Effector memory CD8-positive, alpha-beta T cell (primary cell): ENCODE results near the gene PKP3.

ENCODE experiments used
- ATAC-seq: fragments of 150-1000 bp; cut with Tn5 transposase; replicated peaks from 2 replicates; pipeline ENCODE4 v1.10.0; 2021; ENCODE audit warnings: mild to moderate bottlenecking, moderate library complexity
- DNase-seq, 3 experiments: peaks; one replicate each; pipeline ENCODE4 v3.0.0; 2021
- H3K27ac Mint-ChIP-seq, 2 donors: one replicate each; pipeline ENCODE4 v1.8.0; 2022; ENCODE audit warnings: mild to moderate bottlenecking in 2 of 2, mixed read lengths in 2 of 2, moderate library complexity in 2 of 2
- H3K27me3 Mint-ChIP-seq, 2 donors: one replicate each; pipeline ENCODE4 v1.8.0; 2022; ENCODE audit warnings: mixed read lengths in 2 of 2
- H3K36me3 Mint-ChIP-seq: one replicate; pipeline ENCODE4 v1.8.0; 2022; ENCODE audit warnings: mild to moderate bottlenecking, moderate library complexity, mixed read lengths; ENCODE audit not compliant: insufficient read depth
- H3K4me1 Mint-ChIP-seq, 2 donors: one replicate each; pipeline ENCODE4 v1.8.0; 2022; ENCODE audit warnings: low read depth in 2 of 2, mixed read lengths in 2 of 2
- H3K4me3 Mint-ChIP-seq, 2 donors: one replicate each; pipeline ENCODE4 v1.8.0; 2022; ENCODE audit warnings: mild to moderate bottlenecking in 2 of 2, mixed read lengths in 2 of 2, moderate library complexity in 2 of 2
- H3K9me3 Mint-ChIP-seq, 2 donors: one replicate each; pipeline ENCODE4 v1.8.0; 2022; ENCODE audit warnings: mixed read lengths in 2 of 2

PKP3 gene

DNA sequence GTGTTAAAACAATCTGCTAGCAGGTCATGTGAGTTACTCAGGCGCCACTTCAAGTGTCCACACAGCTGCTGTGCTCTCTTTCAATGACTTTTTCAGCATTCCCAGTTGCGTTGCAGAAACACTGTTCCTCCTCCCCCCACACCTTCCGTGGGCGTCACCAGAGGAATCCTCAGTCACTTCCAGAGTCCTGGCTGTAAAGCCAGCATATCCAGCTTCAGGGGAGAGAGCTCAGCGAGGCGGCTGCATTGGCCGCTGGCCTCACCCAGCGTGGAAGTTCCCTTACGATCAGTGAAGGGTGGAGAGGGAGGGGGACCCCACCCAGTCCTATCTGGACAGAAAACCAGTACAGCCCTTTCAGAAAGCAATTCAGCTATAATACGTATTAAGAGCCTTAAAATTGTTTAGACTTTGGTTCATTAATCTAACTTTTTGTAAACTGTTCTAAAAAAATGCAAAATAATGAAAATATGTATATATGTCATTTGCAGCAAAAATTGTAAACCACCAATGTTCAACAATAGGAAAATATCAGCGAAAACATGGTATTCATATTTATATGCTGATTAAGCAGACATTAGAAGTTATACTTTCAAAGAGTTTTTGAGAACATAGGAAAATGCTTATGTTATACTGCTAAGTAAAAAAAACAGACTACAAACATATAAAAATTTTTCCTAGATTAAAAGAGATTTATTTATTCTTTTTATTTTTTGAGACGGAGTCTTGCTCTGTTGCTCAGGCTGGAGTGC is 50.6 kb downstream of the PKP3 start:
- no peak for DNase-seq
- peaks cover 8% of the 10 kb centered on the region for H3K36me3 Mint-ChIP-seq
- no peak overlapping the region for H3K27ac Mint-ChIP-seq
- no peaks in the 10 kb centered on the region for H3K9me3 Mint-ChIP-seq
- H3K4me3 Mint-ChIP-seq = no peak overlapping the region
- no peak for ATAC-seq
- peaks cover 17 to 18% of the 10 kb centered on the region in 2 donors for H3K4me1 Mint-ChIP-seq
- no peaks in the 10 kb centered on the region for H3K27me3 Mint-ChIP-seq

DNA sequence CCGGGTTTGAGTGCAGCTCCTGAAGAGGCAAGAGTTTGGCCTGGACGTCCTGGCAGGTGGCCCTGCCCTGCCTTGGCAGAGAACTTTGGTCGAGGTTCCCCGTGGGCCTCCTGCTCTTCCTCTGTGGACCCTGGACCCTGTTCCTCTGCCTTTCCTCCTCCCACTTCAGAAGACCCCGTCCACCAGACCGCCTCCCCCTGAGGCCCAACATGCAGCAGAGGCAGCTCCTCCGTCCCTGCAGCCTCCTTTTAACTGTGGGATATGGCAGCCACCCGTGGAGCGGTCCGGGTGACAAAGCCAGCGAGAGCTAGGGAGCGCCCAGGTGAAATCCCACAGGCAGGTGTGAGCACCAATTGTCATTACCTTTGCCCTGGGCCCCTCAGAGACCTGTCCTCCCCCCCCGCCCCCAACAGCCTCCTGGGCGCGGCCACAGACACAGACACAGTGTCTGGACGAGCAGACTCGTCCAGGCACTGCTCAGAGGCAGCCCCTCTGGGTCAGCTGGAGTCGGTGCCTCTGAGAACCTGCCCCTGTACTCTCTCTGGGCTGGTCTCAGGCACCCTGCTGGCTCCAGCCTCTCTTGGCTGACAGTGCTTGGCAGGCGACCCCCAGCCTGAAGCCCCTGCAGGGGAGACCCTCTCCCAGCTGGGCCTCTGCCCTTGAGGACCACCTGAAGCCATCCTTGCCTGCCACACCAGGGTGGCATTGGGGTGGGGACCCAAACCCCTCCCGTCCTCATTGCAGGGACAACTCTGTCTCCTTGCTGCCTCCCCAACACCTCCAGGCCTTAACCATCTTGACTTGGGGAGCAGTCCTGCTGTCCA is 52.0 kb downstream of the PKP3 start:
- Mint-ChIP-seq H3K4me3 (no peak overlapping the region), H3K36me3 (peaks cover 18% of the 10 kb centered on the region), H3K4me1 (peaks cover 10% of the 10 kb centered on the region in 2 donors), H3K27ac (no peak overlapping the region), H3K9me3 (no peaks in the 10 kb centered on the region), H3K27me3 (no peaks in the 10 kb centered on the region)
- ATAC-seq (no peak), DNase-seq (no peak)

DNA sequence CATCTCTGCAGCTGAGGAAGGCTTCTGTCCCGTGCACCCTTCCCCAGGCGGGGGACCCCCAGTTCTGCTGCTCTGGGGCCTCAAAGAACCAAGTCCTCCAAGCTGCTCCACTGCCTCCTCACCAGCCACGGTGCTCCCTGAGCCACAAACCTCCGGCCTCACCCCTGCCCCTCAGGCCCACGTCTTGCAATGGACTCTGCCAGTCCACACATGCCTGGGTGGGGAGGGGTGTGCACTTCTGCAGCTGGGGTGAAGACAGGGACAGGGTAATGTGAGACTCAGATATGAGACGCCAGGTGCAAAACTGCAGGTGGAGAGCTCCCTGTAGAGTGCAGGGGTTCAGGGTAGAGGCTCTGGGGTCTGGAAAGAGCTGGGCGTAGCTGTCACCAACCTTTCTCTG is 52.9 kb downstream of the PKP3 start:
- Mint-ChIP-seq H3K27me3 (no peaks in the 10 kb centered on the region), H3K27ac (no peak overlapping the region), H3K4me1 (peaks cover 14 to 15% of the 10 kb centered on the region in 2 donors), H3K4me3 (peak overlapping the region in 1 of 2 donors; percentile 34), H3K9me3 (no peaks in the 10 kb centered on the region), H3K36me3 (peaks cover 23% of the 10 kb centered on the region)
- ATAC-seq (no peak), DNase-seq (no peak)

- H3K4me1 Mint-ChIP-seq = peaks cover 14% of the 10 kb centered on the region in 2 donors
- peaks cover 24% of the 10 kb centered on the region for H3K36me3 Mint-ChIP-seq
- peak; percentile 94 to 96 (median 95) for DNase-seq
- H3K27me3 Mint-ChIP-seq = no peaks in the 10 kb centered on the region
- H3K27ac Mint-ChIP-seq = peak overlapping the region; percentile 90 to 95
- no peaks in the 10 kb centered on the region for H3K9me3 Mint-ChIP-seq
- peak overlapping the region; percentile 86 to 87 for H3K4me3 Mint-ChIP-seq
- peak; percentile 63 for ATAC-seq
Measured at GRCh38 chr11:447923-448731, 54.1 kb downstream of the PKP3 start.

DNA sequence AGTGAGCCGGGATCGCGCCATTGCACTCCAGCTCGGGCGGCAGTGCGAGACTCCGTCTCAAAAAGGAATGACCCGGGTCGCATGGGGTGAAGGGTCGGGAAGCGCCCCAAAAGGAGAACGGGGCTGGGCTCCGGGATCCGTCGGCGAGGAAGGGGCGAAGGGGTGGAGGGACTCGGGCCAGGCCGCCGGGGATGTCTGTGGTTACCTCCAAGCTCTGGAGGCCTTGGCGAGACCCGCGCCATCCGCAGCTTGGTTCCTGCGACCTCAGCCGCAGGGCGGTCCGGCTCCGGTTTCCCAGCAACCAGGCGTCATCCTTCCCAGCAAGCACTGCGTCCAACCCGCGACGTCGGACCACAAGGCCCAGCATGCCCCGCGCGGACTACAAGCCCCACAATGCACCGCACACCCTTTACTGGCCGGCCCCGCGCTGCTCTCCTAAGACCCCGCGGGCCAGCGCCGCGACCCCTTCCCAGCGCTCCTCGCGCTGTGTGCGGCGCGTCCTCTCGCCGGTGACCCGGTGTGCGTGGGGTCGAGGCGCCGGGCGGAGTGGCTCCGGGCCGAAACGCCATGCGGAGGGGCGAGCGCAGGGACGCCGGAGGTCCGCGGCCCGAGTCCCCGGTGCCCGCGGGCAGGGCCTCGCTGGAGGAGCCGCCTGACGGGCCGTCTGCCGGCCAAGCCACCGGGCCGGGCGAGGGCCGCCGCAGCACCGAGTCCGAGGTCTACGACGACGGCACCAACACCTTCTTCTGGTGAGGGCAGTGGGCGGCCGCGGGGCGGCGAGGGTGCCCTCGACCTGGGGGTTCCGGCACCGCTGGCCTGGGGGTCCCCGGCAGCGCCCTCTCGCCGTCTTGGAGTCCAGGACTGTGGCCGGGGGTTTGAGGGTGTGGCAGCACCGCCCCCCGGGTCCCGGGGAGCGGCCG is 56.1 kb downstream of the PKP3 start, which contains the start of gene PTDSS2:
Gene PTDSS2 (plus strand): TSS at position 391 of the 920 bp plus-strand sequence. CDS start 177 bp downstream, at position 568.
- ATAC-seq (peak; percentile 76), DNase-seq (peak; percentile 94 to 95 (median 94))
- Mint-ChIP-seq H3K27ac (peak within 1 kb of the TSS; percentile 90 to 97), H3K4me3 (peak within 1 kb of the TSS; percentile 87 to 99), H3K9me3 (no peaks in the 10 kb centered on the region), H3K27me3 (no peaks in the 10 kb centered on the region), H3K4me1 (peaks cover 15 to 21% of the 10 kb centered on the region in 2 donors), H3K36me3 (peaks cover 31% of the 10 kb centered on the region)

GRCh38 chr11:450809-451451 is 56.9 kb downstream of the PKP3 start:
- Mint-ChIP-seq H3K4me1 (peaks cover 20 to 21% of the 10 kb centered on the region in 2 donors), H3K27me3 (no peaks in the 10 kb centered on the region), H3K36me3 (peaks cover 31% of the 10 kb centered on the region), H3K27ac (peak overlapping the region; percentile 88 to 97), H3K4me3 (peak overlapping the region; percentile 87 to 99), H3K9me3 (no peaks in the 10 kb centered on the region)
- ATAC-seq = peak; percentile 53
- peak; percentile 77 to 79 (median 78) for DNase-seq

GRCh38 chr11:451738-452137 is 57.7 kb downstream of the PKP3 start:
- Mint-ChIP-seq H3K27me3 (no peaks in the 10 kb centered on the region), H3K9me3 (no peaks in the 10 kb centered on the region), H3K36me3 (peaks cover 39% of the 10 kb centered on the region), H3K27ac (peak overlapping the region; percentile 88 to 97), H3K4me1 (peaks cover 27 to 29% of the 10 kb centered on the region in 2 donors), H3K4me3 (peak overlapping the region; percentile 87 to 99)
- no peak for DNase-seq
- no peak for ATAC-seq

GRCh38 chr11:452203-452744 is 58.3 kb downstream of the PKP3 start:
- DNase-seq (no peak), ATAC-seq (no peak)
- H3K4me3 Mint-ChIP-seq = peak overlapping the region in 1 of 2 donors; percentile 87
- H3K9me3 Mint-ChIP-seq = no peaks in the 10 kb centered on the region
- no peaks in the 10 kb centered on the region for H3K27me3 Mint-ChIP-seq
- H3K27ac Mint-ChIP-seq = peak overlapping the region in 1 of 2 donors; percentile 88
- peaks cover 32 to 35% of the 10 kb centered on the region in 2 donors for H3K4me1 Mint-ChIP-seq
- H3K36me3 Mint-ChIP-seq = peaks cover 39% of the 10 kb centered on the region

GRCh38 chr11:452916-453527 is 59.0 kb downstream of the PKP3 start:
- peaks cover 38 to 42% of the 10 kb centered on the region in 2 donors for H3K4me1 Mint-ChIP-seq
- no peak for ATAC-seq

DNA sequence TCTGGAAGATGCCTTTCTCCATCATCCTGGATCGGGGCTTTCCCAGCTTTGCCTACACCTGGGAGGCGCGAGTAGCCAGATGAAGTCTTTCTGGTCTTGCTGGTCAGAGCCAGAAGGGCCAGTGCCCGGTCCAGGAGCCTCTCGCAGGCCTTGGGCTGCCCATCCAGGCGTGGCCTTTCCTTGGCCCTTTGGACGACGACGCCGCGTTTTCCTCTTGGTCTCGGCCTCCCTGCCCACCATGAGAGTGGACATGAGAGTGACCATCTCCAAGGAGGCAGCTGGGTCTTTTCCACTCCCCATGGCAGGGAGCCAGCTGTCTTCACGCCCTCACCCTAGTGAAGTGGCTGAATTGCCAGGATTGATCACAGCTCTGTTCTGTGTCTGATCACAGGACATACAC is 59.6 kb downstream of the PKP3 start:
- Mint-ChIP-seq H3K9me3 (no peaks in the 10 kb centered on the region), H3K4me3 (no peak overlapping the region), H3K4me1 (peaks cover 36 to 41% of the 10 kb centered on the region in 2 donors), H3K27ac (no peak overlapping the region), H3K36me3 (peaks cover 33% of the 10 kb centered on the region), H3K27me3 (no peaks in the 10 kb centered on the region)
- DNase-seq = no peak
- ATAC-seq = no peak

More at GRCh38 chr11:452916-453527, 59.0 kb downstream of the PKP3 start:
- H3K27ac Mint-ChIP-seq = no peak overlapping the region
- no peaks in the 10 kb centered on the region for H3K9me3 Mint-ChIP-seq
- peaks cover 36% of the 10 kb centered on the region for H3K36me3 Mint-ChIP-seq
- H3K27me3 Mint-ChIP-seq = no peaks in the 10 kb centered on the region
- no peak for DNase-seq
- no peak overlapping the region for H3K4me3 Mint-ChIP-seq

DNA sequence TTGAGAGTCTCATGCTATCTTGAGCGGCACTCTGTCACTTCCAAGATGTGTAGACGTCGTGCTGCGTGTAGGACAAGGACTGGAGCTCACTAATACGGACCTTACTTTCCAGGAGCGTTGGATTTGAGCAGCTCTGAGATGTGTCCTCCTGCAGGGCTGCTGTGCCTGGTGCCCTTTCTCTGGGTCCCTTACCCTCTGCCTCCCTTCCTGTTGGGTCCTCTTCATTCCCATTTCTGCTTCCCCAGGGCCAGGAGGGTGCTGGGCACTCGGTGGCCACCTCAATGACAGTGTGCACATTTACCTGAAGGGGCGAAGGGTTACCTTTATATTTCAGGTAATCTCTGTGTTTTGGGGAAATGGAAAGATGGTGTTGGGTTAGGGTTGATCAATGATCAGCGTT is 60.0 kb downstream of the PKP3 start:
- ATAC-seq (no peak), DNase-seq (no peak)
- Mint-ChIP-seq H3K27me3 (no peaks in the 10 kb centered on the region), H3K9me3 (no peaks in the 10 kb centered on the region), H3K4me3 (no peak overlapping the region), H3K4me1 (peaks cover 36 to 37% of the 10 kb centered on the region in 2 donors), H3K27ac (no peak overlapping the region), H3K36me3 (peaks cover 33% of the 10 kb centered on the region)
